Neural progenitor cell (in vitro differentiated cells): ENCODE measurements around the gene RBM39.

Source experiments
- EZH2 ChIP-seq: fragments of 200-600 bp; sonication (generic); IDR thresholded peaks from 2 replicates; pipeline ENCODE4 v1.6.1; 2017; ENCODE audit warnings: antibody characterized with exemption, mild to moderate bottlenecking, moderate library complexity
- EZH2phosphoT487 ChIP-seq: fragments of 200-600 bp; sonication (generic); IDR thresholded peaks from 2 replicates; pipeline ENCODE4 v1.6.1; 2017; ENCODE audit warnings: antibody characterized with exemption
- TF ChIP-seq, protein P1 (sequence below): fragments of 200-600 bp; sonication (generic); IDR thresholded peaks from 2 replicates; pipeline ENCODE4 v1.5.1; 2017; ENCODE audit warnings: antibody characterized with exemption, mild to moderate bottlenecking

DNA sequence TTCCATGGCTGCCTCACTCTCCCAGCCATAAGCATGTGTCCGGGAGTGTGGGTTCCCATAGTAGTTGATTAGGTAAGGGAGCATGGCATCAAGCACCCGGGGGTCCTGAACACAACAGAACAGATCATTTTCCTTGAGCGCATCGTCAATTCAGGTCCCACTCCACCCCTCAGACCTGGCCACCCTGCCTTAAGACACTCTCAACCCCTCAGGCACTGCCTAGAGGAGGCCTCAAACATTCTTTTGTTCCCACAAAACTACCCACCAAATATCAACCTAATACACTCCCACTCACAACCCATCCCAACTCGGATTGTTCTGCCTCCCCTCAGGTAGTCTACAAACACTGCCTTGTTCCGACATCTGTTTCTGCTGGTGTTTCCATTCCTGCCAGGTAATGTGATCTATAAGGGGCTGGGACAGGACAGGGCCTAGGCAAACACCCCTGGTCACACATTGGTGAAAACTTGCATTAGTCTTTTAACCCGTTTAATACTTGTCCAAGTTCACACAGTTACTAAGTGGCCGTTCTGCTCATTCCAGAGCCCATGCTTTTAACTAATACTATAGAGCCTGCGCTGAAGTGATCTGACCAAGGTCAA is 44.3 kb downstream of the RBM39 start:
- TF ChIP-seq, protein P1, sequence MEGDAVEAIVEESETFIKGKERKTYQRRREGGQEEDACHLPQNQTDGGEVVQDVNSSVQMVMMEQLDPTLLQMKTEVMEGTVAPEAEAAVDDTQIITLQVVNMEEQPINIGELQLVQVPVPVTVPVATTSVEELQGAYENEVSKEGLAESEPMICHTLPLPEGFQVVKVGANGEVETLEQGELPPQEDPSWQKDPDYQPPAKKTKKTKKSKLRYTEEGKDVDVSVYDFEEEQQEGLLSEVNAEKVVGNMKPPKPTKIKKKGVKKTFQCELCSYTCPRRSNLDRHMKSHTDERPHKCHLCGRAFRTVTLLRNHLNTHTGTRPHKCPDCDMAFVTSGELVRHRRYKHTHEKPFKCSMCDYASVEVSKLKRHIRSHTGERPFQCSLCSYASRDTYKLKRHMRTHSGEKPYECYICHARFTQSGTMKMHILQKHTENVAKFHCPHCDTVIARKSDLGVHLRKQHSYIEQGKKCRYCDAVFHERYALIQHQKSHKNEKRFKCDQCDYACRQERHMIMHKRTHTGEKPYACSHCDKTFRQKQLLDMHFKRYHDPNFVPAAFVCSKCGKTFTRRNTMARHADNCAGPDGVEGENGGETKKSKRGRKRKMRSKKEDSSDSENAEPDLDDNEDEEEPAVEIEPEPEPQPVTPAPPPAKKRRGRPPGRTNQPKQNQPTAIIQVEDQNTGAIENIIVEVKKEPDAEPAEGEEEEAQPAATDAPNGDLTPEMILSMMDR = no peak
- no peak for TF ChIP-seq EZH2phosphoT487
- TF ChIP-seq EZH2 = no peak
